Measurements from ENCODE around the gene ARHGAP29. TPM values are rescaled to one million over a fixed set of nuclear protein-coding genes. Genes with fewer than 3 reads are reported as not detected.

The ARHGAP29 gene
- total RNA-seq, 1 donor from 2014 or later, result 27.3 TPM

DNA sequence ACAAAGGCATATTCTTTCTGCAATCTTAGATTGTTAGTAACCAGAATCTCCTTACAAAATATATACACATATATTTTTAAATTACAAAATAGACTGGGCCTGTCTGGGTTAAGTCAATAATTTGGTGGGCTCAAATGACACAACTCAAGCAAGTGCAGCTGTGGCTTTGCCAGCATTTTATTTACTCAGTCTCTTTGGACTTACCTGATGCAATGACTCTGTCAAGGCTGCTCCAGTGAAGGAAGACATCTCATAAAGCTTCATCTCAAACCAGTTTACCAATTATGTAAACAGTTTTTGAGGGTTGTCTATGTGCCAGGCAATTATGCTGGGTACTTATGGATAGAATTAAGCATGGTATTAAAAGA lies 93.6 kb downstream of the ARHGAP29 start:
- Histone ChIP-seq H3K27me3 (no peaks in the 10 kb centered on the region), H3K36me3 (no peaks in the 10 kb centered on the region), H3K4me3 (no peak overlapping the region), H3K27ac (no peak overlapping the region), H3K4me1 (peaks cover 15% of the 10 kb centered on the region), H3K9me3 (no peaks in the 10 kb centered on the region)
- TF ChIP-seq, protein P1, sequence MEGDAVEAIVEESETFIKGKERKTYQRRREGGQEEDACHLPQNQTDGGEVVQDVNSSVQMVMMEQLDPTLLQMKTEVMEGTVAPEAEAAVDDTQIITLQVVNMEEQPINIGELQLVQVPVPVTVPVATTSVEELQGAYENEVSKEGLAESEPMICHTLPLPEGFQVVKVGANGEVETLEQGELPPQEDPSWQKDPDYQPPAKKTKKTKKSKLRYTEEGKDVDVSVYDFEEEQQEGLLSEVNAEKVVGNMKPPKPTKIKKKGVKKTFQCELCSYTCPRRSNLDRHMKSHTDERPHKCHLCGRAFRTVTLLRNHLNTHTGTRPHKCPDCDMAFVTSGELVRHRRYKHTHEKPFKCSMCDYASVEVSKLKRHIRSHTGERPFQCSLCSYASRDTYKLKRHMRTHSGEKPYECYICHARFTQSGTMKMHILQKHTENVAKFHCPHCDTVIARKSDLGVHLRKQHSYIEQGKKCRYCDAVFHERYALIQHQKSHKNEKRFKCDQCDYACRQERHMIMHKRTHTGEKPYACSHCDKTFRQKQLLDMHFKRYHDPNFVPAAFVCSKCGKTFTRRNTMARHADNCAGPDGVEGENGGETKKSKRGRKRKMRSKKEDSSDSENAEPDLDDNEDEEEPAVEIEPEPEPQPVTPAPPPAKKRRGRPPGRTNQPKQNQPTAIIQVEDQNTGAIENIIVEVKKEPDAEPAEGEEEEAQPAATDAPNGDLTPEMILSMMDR (IDR thresholded peaks at IDR 0.05), result no peak
- no peak for TF ChIP-seq POLR2AphosphoS5 (IDR thresholded peaks at IDR 0.05; ENCODE audit: insufficient read depth in 1 of 2, low read depth in 1 of 2)
- TF ChIP-seq POLR2A (IDR thresholded peaks at IDR 0.05), result no peak
- no peak for DNase-seq (ENCODE audit: extremely low spot score in 2 of 2)
- intact Hi-C loops (cut with DNase I), result no loop called here

DNA sequence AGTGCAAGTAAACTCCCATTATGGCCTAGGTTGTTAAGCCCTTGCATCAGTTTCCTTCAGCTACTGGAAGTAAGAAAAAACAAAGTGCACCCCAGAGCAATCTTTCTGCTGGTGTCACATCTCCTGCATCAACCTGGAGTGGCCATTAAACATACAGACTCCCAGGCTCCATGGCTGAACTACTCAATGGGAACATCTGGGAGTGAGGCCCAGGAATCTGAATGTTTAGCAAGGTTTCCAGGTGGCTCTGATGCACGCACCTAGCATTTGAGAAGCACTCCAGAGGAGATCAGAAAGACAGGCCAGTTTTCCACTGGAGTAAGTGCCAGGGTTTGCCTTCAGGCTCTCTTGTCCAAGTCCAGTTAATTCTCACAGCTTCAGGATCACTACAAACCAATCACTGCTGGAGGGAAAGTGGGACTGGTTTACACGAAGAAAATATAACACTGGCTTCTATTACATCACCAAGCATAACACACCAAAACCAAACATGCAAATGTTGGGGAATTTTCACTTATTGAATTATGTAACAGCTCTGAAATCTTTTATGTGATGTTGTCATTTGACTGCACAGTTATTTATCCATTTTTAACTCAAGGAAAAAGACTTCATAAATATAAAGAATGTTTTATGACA lies 94.1 kb downstream of the ARHGAP29 start:
- DNase-seq (ENCODE audit: extremely low spot score in 2 of 2), result no peak
- no peaks in the 10 kb centered on the region for H3K36me3 ChIP-seq
- H3K27me3 ChIP-seq, result no peaks in the 10 kb centered on the region
- no peak overlapping the region for H3K4me3 ChIP-seq
- intact Hi-C loops (cut with DNase I), result no loop called here
- H3K4me1 ChIP-seq, result peaks cover 15% of the 10 kb centered on the region
- H3K9me3 ChIP-seq, result no peaks in the 10 kb centered on the region
- TF ChIP-seq, protein P1 (IDR thresholded peaks at IDR 0.05), result no peak
- no peak for TF ChIP-seq POLR2AphosphoS5 (IDR thresholded peaks at IDR 0.05; ENCODE audit: insufficient read depth in 1 of 2, low read depth in 1 of 2)
- no peak for TF ChIP-seq POLR2A (IDR thresholded peaks at IDR 0.05)
- H3K27ac ChIP-seq, result no peak overlapping the region

DNA sequence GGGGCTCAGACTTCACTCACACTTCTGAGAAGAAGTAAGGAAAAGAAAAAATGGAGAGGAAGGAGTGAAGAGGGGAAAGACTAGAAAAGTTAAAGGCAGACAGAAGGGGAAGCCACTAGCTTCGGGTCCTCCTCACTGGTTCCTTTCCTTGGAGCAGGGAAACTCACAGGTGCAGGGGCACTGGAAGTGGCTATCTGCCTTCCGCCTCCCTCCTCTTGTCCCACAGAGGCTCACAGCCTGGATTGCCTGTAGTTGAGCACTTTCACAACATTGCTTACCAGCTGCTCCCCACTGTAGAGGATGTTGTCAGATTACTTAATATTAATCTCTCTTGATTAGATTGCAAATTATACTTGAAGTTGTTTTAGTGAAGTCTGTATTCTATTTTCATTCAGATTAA lies 94.8 kb downstream of the ARHGAP29 start:
- Histone ChIP-seq H3K27ac (no peak overlapping the region), H3K36me3 (no peaks in the 10 kb centered on the region), H3K9me3 (no peaks in the 10 kb centered on the region), H3K27me3 (no peaks in the 10 kb centered on the region), H3K4me1 (peaks cover 15% of the 10 kb centered on the region), H3K4me3 (no peak overlapping the region)
- intact Hi-C loops (cut with DNase I), result no loop called here
- TF ChIP-seq POLR2A (IDR thresholded peaks at IDR 0.05), result no peak
- no peak for TF ChIP-seq POLR2AphosphoS5 (IDR thresholded peaks at IDR 0.05; ENCODE audit: insufficient read depth in 1 of 2, low read depth in 1 of 2)
- TF ChIP-seq, protein P1 (IDR thresholded peaks at IDR 0.05), result no peak
- DNase-seq (ENCODE audit: extremely low spot score in 2 of 2), result no peak

DNA sequence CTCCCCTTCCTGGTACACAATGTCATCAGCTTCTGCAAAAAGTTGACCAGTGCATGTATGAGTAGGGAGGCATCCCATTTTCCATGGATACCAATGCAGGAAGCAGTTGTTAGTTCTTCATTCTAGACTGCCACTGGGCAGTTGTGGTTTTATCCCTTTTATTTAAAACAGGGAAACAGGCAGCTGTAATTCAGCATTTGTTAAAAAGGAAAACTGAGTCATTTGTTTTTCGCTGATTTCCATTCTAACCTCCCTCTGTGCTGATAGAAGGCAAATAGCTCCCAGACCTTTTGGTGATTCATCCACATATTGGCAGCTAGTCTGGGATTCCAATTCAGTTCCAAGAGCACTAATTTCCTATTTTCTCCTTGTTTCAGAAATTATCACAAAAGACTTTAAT lies 95.4 kb downstream of the ARHGAP29 start:
- no peak overlapping the region for H3K4me3 ChIP-seq
- H3K27ac ChIP-seq, result no peak overlapping the region
- TF ChIP-seq POLR2A (IDR thresholded peaks at IDR 0.05) (no peak), POLR2AphosphoS5 (IDR thresholded peaks at IDR 0.05; ENCODE audit: insufficient read depth in 1 of 2, low read depth in 1 of 2) (no peak)
- TF ChIP-seq, protein P1 (IDR thresholded peaks at IDR 0.05), result no peak
- no peaks in the 10 kb centered on the region for H3K27me3 ChIP-seq
- H3K9me3 ChIP-seq, result no peaks in the 10 kb centered on the region
- DNase-seq (ENCODE audit: extremely low spot score in 2 of 2), result no peak
- H3K36me3 ChIP-seq, result no peaks in the 10 kb centered on the region
- peaks cover 15% of the 10 kb centered on the region for H3K4me1 ChIP-seq
- intact Hi-C loops (cut with DNase I), result no loop called here

DNA sequence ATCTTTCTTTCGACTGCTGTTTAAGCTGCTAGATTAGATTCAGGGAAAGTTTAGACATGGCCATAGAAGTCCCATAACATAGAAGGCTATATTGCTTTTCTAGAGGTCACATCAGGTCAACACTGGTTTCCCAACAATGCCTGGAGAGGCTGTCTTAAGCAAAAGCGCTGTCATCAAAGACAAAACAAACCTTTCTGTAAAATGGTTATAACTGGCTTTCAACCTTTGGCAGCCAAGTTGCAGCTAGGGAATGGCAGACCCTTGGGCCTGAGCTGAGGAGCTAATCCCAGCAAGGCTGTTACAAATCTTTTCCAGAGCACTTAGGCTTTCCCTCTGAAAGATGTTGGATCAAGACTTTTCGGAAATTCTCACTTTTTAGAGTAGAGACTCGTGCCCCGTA lies 105.3 kb downstream of the ARHGAP29 start:
- no peaks in the 10 kb centered on the region for H3K27me3 ChIP-seq
- DNase-seq (ENCODE audit: extremely low spot score in 2 of 2), result no peak
- intact Hi-C loops (cut with DNase I), result no loop called here
- H3K4me1 ChIP-seq, result no peaks in the 10 kb centered on the region
- no peak overlapping the region for H3K27ac ChIP-seq
- no peak overlapping the region for H3K4me3 ChIP-seq
- H3K36me3 ChIP-seq, result no peaks in the 10 kb centered on the region
- TF ChIP-seq, protein P1 (IDR thresholded peaks at IDR 0.05), result no peak
- TF ChIP-seq POLR2AphosphoS5 (IDR thresholded peaks at IDR 0.05; ENCODE audit: insufficient read depth in 1 of 2, low read depth in 1 of 2) (no peak), POLR2A (IDR thresholded peaks at IDR 0.05) (no peak)
- no peaks in the 10 kb centered on the region for H3K9me3 ChIP-seq

Measured in vagina (tissue), 2 donors.